ENCODE results near the gene SLC38A10.
A peak's percentile ranks its signal among the peaks of the same experiment; 100 is the strongest.

- TF ChIP-seq CTCF (IDR thresholded peaks at IDR 0.05 in 2 of 3, conservative IDR thresholded peaks at IDR 0.05 in 1 of 3; ENCODE audit: borderline replicate concordance in 1 of 3, insufficient read depth in 1 of 3, low read depth in 2 of 3, low read length in 2 of 3), result no peak; a peak in 1 of 6 replicates
- TF ChIP-seq, protein P1, sequence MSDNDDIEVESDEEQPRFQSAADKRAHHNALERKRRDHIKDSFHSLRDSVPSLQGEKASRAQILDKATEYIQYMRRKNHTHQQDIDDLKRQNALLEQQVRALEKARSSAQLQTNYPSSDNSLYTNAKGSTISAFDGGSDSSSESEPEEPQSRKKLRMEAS (IDR thresholded peaks at IDR 0.05), result no peak; the same call in 1 of the 2 replicates
- TF ChIP-seq POLR2A (IDR thresholded peaks at IDR 0.05; ENCODE audit: borderline replicate concordance, extremely low read depth, insufficient read depth, insufficient read length), result peak; percentile 87
- no peak for TF ChIP-seq ATF3 (IDR thresholded peaks at IDR 0.05)
- TF ChIP-seq POLR2AphosphoS5 (IDR thresholded peaks at IDR 0.05; ENCODE audit: low read depth, low read length), result peak; percentile 99
- TF ChIP-seq ZNF274 (IDR thresholded peaks at IDR 0.05; ENCODE audit: low read depth, low read length), result no peak
These were observed at the start of gene SLC38A10 for GRCh38 chr17:81295031-81295675.
